H1 (cell line): ENCODE data around the gene PHACTR1. TPM values are rescaled to one million over a fixed set of nuclear protein-coding genes. Genes with fewer than 3 reads are reported as not detected.

ENCODE experiments used
- CTCF ChIA-PET: fragments of 300-600 bp; sonication (Branson Sonifier 250); formaldehyde crosslinking; loops from one replicate; lab custom pipeline; 2021; ENCODE audit not compliant: partially characterized antibody; lab: Charles Lee
- POLR2A ChIA-PET: fragments of 300-600 bp; sonication (Branson Sonifier 250); formaldehyde crosslinking; loops from one replicate; lab custom pipeline; 2021; ENCODE audit warnings: inconsistent platforms; ENCODE audit not compliant: partially characterized antibody; lab: Charles Lee
- DNase-seq, 2 experiments: peaks; one replicate each; pipeline versions ENCODE4 v3.0.0 to v3.0.0-alpha.2; 2010 to 2022; ENCODE audit warnings: low spot score in 2 of 2, low read depth in 1 of 2, mixed read lengths in 1 of 2
- FAIRE-seq: peaks from 2 replicates; lab custom pipeline; 2011; peaks lifted over from hg19 to GRCh38; lab: Jason Lieb, UNC
- H2AFZ ChIP-seq: 2 replicates; pipeline ENCODE4 v1.8.1; 2012; ENCODE audit warnings: low read length, inconsistent platforms
- H2AK5ac ChIP-seq: 2 replicates; pipeline ENCODE4 v1.6.1; 2013; ENCODE audit warnings: low read depth, low read length
- H2BK120ac ChIP-seq: replicated peaks from 2 replicates; pipeline ENCODE3; 2013; ENCODE audit warnings: low read depth, low read length, inconsistent platforms
- H2BK12ac ChIP-seq: 2 replicates; pipeline ENCODE4 v1.6.1; 2013; ENCODE audit warnings: low read depth, low read length
- H2BK15ac ChIP-seq: 2 replicates; pipeline ENCODE4 v1.6.1; 2013; ENCODE audit warnings: low read length
- H2BK20ac ChIP-seq: 2 replicates; pipeline ENCODE4 v1.6.1; 2013; ENCODE audit warnings: low read length
- H2BK5ac ChIP-seq: 2 replicates; pipeline ENCODE4 v1.6.1; 2013; ENCODE audit warnings: low read depth, low read length
- H3K14ac ChIP-seq: 2 replicates; pipeline ENCODE4 v1.6.1; 2013; ENCODE audit warnings: inconsistent platforms; ENCODE audit not compliant: insufficient read length
- H3K18ac ChIP-seq: 2 replicates; pipeline ENCODE4 v1.6.1; 2013; ENCODE audit warnings: low read length; ENCODE audit errors: extremely low read depth
- H3K23ac ChIP-seq: 2 replicates; pipeline ENCODE4 v1.6.1; 2013; ENCODE audit warnings: inconsistent platforms; ENCODE audit not compliant: insufficient read length
- H3K23me2 ChIP-seq: 2 replicates; pipeline ENCODE4 v1.6.1; 2013; ENCODE audit warnings: low read depth, low read length
- H3K27ac ChIP-seq: 2 replicates; pipeline ENCODE4 v1.6.1; 2011; ENCODE audit warnings: low read depth, low read length, inconsistent platforms
- H3K27me3 ChIP-seq, 4 experiments: replicated peaks in 1 of 4; 1 replicate in 1 of 4; 2 replicates in 3 of 4; pipeline versions ENCODE4 v1.6.1 to v1.8.1; 2011 to 2013; ENCODE audit warnings: low read length in 3 of 4, mild to moderate bottlenecking in 3 of 4, inconsistent platforms in 2 of 4, mixed read lengths in 2 of 4, moderate library complexity in 1 of 4; ENCODE audit not compliant: control insufficient read depth in 3 of 4, insufficient read depth in 3 of 4; ENCODE audit errors: extremely low read depth in 1 of 4
- H3K36me3 ChIP-seq, 4 experiments: 2 replicates each; pipeline versions ENCODE4 v1.6.1 to v1.8.1; 2011 to 2013; ENCODE audit warnings: mild to moderate bottlenecking in 4 of 4, low read length in 3 of 4, moderate library complexity in 2 of 4, control low read depth in 1 of 4, inconsistent platforms in 1 of 4; ENCODE audit not compliant: insufficient read depth in 4 of 4, control insufficient read depth in 2 of 4
- H3K4ac ChIP-seq: replicated peaks from 2 replicates; pipeline ENCODE3; 2013; ENCODE audit warnings: low read length, low read depth, mixed read lengths, inconsistent platforms; ENCODE audit not compliant: insufficient read length
- H3K4me1 ChIP-seq, 4 experiments: replicated peaks in 1 of 4; 1 replicate in 1 of 4; 2 replicates in 3 of 4; pipeline versions ENCODE4 v1.6.1 to v1.8.1; 2011 to 2013; ENCODE audit warnings: low read length in 3 of 4, inconsistent platforms in 2 of 4, mixed read lengths in 1 of 4; ENCODE audit not compliant: insufficient read depth in 4 of 4, control insufficient read depth in 3 of 4
- H3K4me2 ChIP-seq, 2 experiments: 2 replicates each; pipeline versions ENCODE4 v1.6.1 to v1.8.1; 2011 to 2013; ENCODE audit warnings: low read depth in 2 of 2, low read length in 2 of 2, control low read depth in 1 of 2, inconsistent platforms in 1 of 2, mild to moderate bottlenecking in 1 of 2; ENCODE audit not compliant: insufficient read depth in 1 of 2
- H3K4me3 ChIP-seq, 4 experiments: fragments of 200-600, 300-600 bp in 1 of 4; sonication (generic), shearing (Covaris generic), sonication (Bioruptor Twin) in 1 of 4; 2 replicates each; pipeline versions ENCODE4 v1.5.1 to v1.8.1; 2011 to 2016; ENCODE audit warnings: low read length in 4 of 4, low read depth in 3 of 4, control low read depth in 2 of 4, inconsistent platforms in 2 of 4, mild to moderate bottlenecking in 2 of 4, mixed read lengths in 1 of 4, moderate library complexity in 1 of 4; ENCODE audit not compliant: insufficient read depth in 2 of 4; ENCODE audit errors: extremely low read depth in 1 of 4
- H3K56ac ChIP-seq: replicated peaks from 2 replicates; pipeline ENCODE3; 2013; ENCODE audit warnings: low read depth, mild to moderate bottlenecking, mixed read lengths, low read length, inconsistent platforms; ENCODE audit not compliant: insufficient read length
- H3K79me1 ChIP-seq: 2 replicates; pipeline ENCODE4 v1.6.1; 2013; ENCODE audit warnings: low read depth, low read length, control low read depth
- H3K79me2 ChIP-seq, 2 experiments: 2 replicates each; pipeline versions ENCODE4 v1.6.1 to v1.8.1; 2012 to 2013; ENCODE audit warnings: low read length in 2 of 2, mild to moderate bottlenecking in 2 of 2, inconsistent platforms in 1 of 2; ENCODE audit not compliant: insufficient read depth in 2 of 2, control insufficient read depth in 1 of 2
- H3K9ac ChIP-seq, 4 experiments: replicated peaks in 1 of 4; 1 replicate in 1 of 4; 2 replicates in 3 of 4; pipeline versions ENCODE4 v1.6.1 to v1.8.1; 2011 to 2013; ENCODE audit warnings: low read depth in 3 of 4, low read length in 3 of 4, control low read depth in 2 of 4, mild to moderate bottlenecking in 2 of 4, moderate library complexity in 2 of 4, inconsistent platforms in 1 of 4; ENCODE audit errors: extremely low read depth in 1 of 4
- H3K9me3 ChIP-seq, 2 experiments: 2 replicates each; pipeline versions ENCODE4 v1.6.1 to v1.8.1; 2012 to 2013; ENCODE audit warnings: mild to moderate bottlenecking in 2 of 2, moderate library complexity in 2 of 2, control low read depth in 1 of 2, inconsistent platforms in 1 of 2, low read depth in 1 of 2, low read length in 1 of 2, mixed read lengths in 1 of 2; ENCODE audit not compliant: insufficient read depth in 2 of 2
- H4K20me1 ChIP-seq, 2 experiments: replicated peaks in 1 of 2; 2 replicates each; pipeline versions ENCODE3 to v1.8.1; 2011 to 2013; ENCODE audit warnings: inconsistent platforms in 2 of 2, low read length in 2 of 2, mild to moderate bottlenecking in 1 of 2; ENCODE audit not compliant: insufficient read depth in 2 of 2, control insufficient read depth in 1 of 2
- H4K5ac ChIP-seq: 2 replicates; pipeline ENCODE4 v1.6.1; 2013; ENCODE audit warnings: low read length, low read depth, mixed read lengths, inconsistent platforms; ENCODE audit not compliant: insufficient read length
- H4K8ac ChIP-seq: 2 replicates; pipeline ENCODE4 v1.8.0; 2013; ENCODE audit warnings: mild to moderate bottlenecking, moderate library complexity, low read length, inconsistent platforms; ENCODE audit not compliant: insufficient read depth; ENCODE audit errors: extremely low read depth
- H4K91ac ChIP-seq: replicated peaks from 2 replicates; pipeline ENCODE3; 2013; ENCODE audit warnings: low read length, mixed read lengths, inconsistent platforms; ENCODE audit not compliant: insufficient read length
- BACH1 ChIP-seq: IDR thresholded peaks from 2 replicates; pipeline ENCODE4 v1.6.1; 2012; ENCODE audit warnings: low read length, improper control_type of control experiment
- BCL11A ChIP-seq, 2 experiments: IDR thresholded peaks; one replicate each; pipeline ENCODE4 v1.6.1; 2011; ENCODE audit warnings: low read depth in 2 of 2, low read length in 2 of 2, mild to moderate bottlenecking in 2 of 2
- EP300 ChIP-seq, 2 experiments: IDR thresholded peaks; 1 replicate in 1 of 2; 2 replicates in 1 of 2; pipeline ENCODE4 v1.6.1; 2011 to 2012; ENCODE audit warnings: low read depth in 2 of 2, low read length in 2 of 2, mild to moderate bottlenecking in 2 of 2, borderline replicate concordance in 1 of 2, inconsistent platforms in 1 of 2, moderate library complexity in 1 of 2
- JUN ChIP-seq: IDR thresholded peaks from 2 replicates; pipeline ENCODE4 v1.6.1; 2011; ENCODE audit warnings: low read depth, mild to moderate bottlenecking, improper control_type of control experiment, low read length
- KDM4A ChIP-seq: IDR thresholded peaks from one replicate; pipeline ENCODE4 v1.7.1; 2012; ENCODE audit warnings: low read depth, mild to moderate bottlenecking, moderate library complexity, low read length, inconsistent platforms; ENCODE audit not compliant: severe bottlenecking
- RFX5 ChIP-seq: IDR thresholded peaks from 2 replicates; pipeline ENCODE4 v1.6.1; 2011; ENCODE audit warnings: low read depth, low read length, improper control_type of control experiment, borderline replicate concordance
- SIN3A ChIP-seq, 2 experiments: IDR thresholded peaks in 1 of 2; conservative IDR thresholded peaks in 1 of 2; 2 replicates each; pipeline ENCODE4 v1.6.1; 2011 to 2012; ENCODE audit warnings: low read length in 2 of 2, improper control_type of control experiment in 1 of 2, low read depth in 1 of 2, mild to moderate bottlenecking in 1 of 2
- SP1 ChIP-seq: IDR thresholded peaks from 2 replicates; pipeline ENCODE4 v1.6.1; 2011; ENCODE audit warnings: low read depth, low read length
- WGBS, 2 experiments: shearing (Covaris generic) in 1 of 2; methylation state at CpG; one replicate each; pipeline versions ENCODE4 v1.1.6 to v1.1.7; 2013 to 2015; ENCODE audit warnings: low lambda C conversion rate in 2 of 2, mixed read lengths in 2 of 2, inconsistent platforms in 1 of 2, low coverage in 1 of 2, missing lambda C conversion rate in 1 of 2; ENCODE audit not compliant: insufficient replicate concordance in 2 of 2, insufficient coverage in 1 of 2, insufficient read length in 1 of 2; ENCODE audit errors: extremely low coverage in 1 of 2, missing lambda C conversion rate in 1 of 2; 5-methylcytosine and 5-hydroxymethylcytosine counted together
- polyA plus RNA-seq, 7 experiments: library from polyadenylated mRNA; depleted of rRNA in 3 of 7; stranded (reverse) in 5 of 7; unstranded in 2 of 7; fragments of >200 nt in 5 of 7; fragments of 200-250 nt in 2 of 7; gene quantifications; 1 replicate in 5 of 7; 2 replicates in 1 of 7; 4 replicates in 1 of 7; pipeline versions ENCODE4 v1.2.1 to v1.2.3, GENCODE V29; 2011 to 2013; ENCODE audit warnings: missing spikeins in 2 of 7, mixed read lengths in 2 of 7
- total RNA-seq: library from RNA; stranded (reverse); fragmentation: NEBNext Ultra II Directional; extraction: Animal tissue kit (Norgen Biotek cat#: 25700); gene quantifications from 2 replicates; pipeline ENCODE4 v1.2.1, GENCODE V29; 2021

PHACTR1 gene
- total and polyA plus RNA-seq, 2 of the 8 experiments (the other 6 are each of a cell fraction or from before 2014, with no cell fraction given) = 3.9 to 17.1 TPM

DNA sequence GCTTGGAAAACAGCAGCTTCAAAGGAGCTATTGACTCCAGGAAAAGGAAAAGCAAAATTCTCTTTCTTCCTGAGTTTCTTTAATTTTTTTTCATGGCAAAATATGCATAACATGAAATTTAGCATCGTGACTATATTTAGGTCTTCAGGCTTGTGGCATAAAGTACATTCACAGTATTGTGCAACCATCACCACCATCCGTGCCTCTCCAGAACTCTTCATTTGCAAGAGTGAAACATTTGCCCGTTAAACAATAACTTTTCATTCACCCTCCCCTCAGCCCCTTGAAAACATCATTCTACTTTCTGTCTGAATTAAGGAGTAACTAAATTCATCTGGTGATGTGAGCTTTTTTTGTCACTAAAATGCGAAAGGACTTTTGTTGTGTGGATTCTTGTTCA, 251.7 kb downstream of the PHACTR1 start:
- no peak overlapping the region for H3K4me2 ChIP-seq

More for the DNA sequence above, 251.7 kb downstream of the PHACTR1 start:
- Histone ChIP-seq H4K20me1 (no peaks in the 10 kb centered on the region), H2AK5ac (no peak overlapping the region), H3K9me3 (no peaks in the 10 kb centered on the region), H3K56ac (no peak overlapping the region), H2BK15ac (no peak overlapping the region), H3K4me1 (no peaks in the 10 kb centered on the region), H4K8ac (no peak overlapping the region), H3K23me2 (no peaks in the 10 kb centered on the region; the same call in 1 of the 2 replicates), H3K27me3 (no peaks in the 10 kb centered on the region; a peak in 2 of 7 replicates), H2BK120ac (no peak overlapping the region), H3K4ac (no peak overlapping the region), H3K18ac (no peak overlapping the region), H2BK12ac (no peak overlapping the region), H3K23ac (no peak overlapping the region), H2BK5ac (no peak overlapping the region), H3K79me1 (no peaks in the 10 kb centered on the region; the same call in 1 of the 2 replicates), H3K27ac (no peak overlapping the region), H3K14ac (no peak overlapping the region)
- POLR2A ChIA-PET = interaction anchor here (1.0 to 1.4 kb wide), 2 partner anchors 18 to 22 kb away, joined by 3 read pairs; no protein-coding TSS in a partner anchor
- 81% methylated on average over 4 of the region's 4 CpGs; no CpG with 5 or more reads in 1 of the 2 experiments for WGBS, 2 experiments
- CTCF ChIA-PET = interaction anchor here (1.3 kb wide), 1 partner anchor 57 kb away, joined by 3 read pairs; no protein-coding TSS in a partner anchor
- no peak for FAIRE-seq
- TF ChIP-seq BACH1 = no peak
- no peak for TF ChIP-seq SIN3A (conservative IDR thresholded peaks at IDR 0.05 in 1 of 2, IDR thresholded peaks at IDR 0.05 in 1 of 2; ENCODE audit: low read depth in 1 of 2, low read length in 2 of 2)
- no peak for TF ChIP-seq JUN
- TF ChIP-seq SP1 = no peak
- TF ChIP-seq EP300 (IDR thresholded peaks at IDR 0.05; ENCODE audit: borderline replicate concordance in 1 of 2, low read depth in 2 of 2, low read length in 2 of 2) = no peak
- TF ChIP-seq RFX5 = no peak
- no peak for TF ChIP-seq KDM4A
- no peak for TF ChIP-seq BCL11A (IDR thresholded peaks at IDR 0.05; ENCODE audit: low read depth in 2 of 2, low read length in 2 of 2)
- TF ChIP-seq, all 59 proteins: peak for 0
- H3K4me3 ChIP-seq = no peak overlapping the region
- no peak for DNase-seq
- H3K79me2 ChIP-seq = no peaks in the 10 kb centered on the region
- no peak overlapping the region for H2BK20ac ChIP-seq
- no peak overlapping the region for H4K5ac ChIP-seq
- H2AFZ ChIP-seq = no peak overlapping the region
- no peak overlapping the region for H4K91ac ChIP-seq
- H3K36me3 ChIP-seq = no peaks in the 10 kb centered on the region
- no peak overlapping the region for H3K9ac ChIP-seq
